HL-60 (cell line): ENCODE data around the gene ADAP2.

Experiments used
- GABPA ChIP-seq: IDR thresholded peaks from 2 replicates; pipeline ENCODE4 v1.6.1; 2012; ENCODE audit warnings: low read depth
- POLR2AphosphoS5 ChIP-seq: IDR thresholded peaks from 2 replicates; pipeline ENCODE4 v1.6.1; 2012; ENCODE audit warnings: low read depth
- SPI1 ChIP-seq: IDR thresholded peaks from 2 replicates; pipeline ENCODE4 v1.6.1; 2012; ENCODE audit warnings: low read depth, mild to moderate bottlenecking, borderline replicate concordance
- TF ChIP-seq, protein P1 (sequence below): IDR thresholded peaks from one replicate; pipeline ENCODE4 v1.5.1; 2011; ENCODE audit warnings: low read length, control low read depth, inconsistent platforms; ENCODE audit not compliant: insufficient read depth
- TF ChIP-seq, protein P2 (sequence below): IDR thresholded peaks from 2 replicates; pipeline ENCODE4 v1.6.1; 2012; ENCODE audit warnings: low read depth; ENCODE audit not compliant: insufficient replicate concordance

DNA sequence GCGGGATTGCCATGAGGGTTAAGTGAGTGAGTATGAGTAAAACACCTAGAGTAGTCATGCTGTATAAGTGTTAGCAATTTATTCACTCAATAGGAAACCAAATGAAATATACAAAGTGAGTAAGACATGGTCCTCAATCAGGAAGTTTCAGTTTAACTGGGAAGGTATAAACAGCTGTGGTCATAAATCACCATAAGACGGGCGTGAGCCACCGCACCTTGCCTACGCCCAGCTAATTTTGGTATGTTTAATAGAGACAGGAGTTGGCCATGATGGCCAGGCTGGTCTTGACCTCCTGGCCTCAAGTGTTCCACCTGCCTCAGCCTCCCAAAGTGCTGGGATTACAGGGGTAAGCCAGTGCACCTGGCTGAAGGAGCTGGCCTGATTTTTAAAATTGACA is 76.1 kb downstream of the ADAP2 start:
- TF ChIP-seq, protein P1, sequence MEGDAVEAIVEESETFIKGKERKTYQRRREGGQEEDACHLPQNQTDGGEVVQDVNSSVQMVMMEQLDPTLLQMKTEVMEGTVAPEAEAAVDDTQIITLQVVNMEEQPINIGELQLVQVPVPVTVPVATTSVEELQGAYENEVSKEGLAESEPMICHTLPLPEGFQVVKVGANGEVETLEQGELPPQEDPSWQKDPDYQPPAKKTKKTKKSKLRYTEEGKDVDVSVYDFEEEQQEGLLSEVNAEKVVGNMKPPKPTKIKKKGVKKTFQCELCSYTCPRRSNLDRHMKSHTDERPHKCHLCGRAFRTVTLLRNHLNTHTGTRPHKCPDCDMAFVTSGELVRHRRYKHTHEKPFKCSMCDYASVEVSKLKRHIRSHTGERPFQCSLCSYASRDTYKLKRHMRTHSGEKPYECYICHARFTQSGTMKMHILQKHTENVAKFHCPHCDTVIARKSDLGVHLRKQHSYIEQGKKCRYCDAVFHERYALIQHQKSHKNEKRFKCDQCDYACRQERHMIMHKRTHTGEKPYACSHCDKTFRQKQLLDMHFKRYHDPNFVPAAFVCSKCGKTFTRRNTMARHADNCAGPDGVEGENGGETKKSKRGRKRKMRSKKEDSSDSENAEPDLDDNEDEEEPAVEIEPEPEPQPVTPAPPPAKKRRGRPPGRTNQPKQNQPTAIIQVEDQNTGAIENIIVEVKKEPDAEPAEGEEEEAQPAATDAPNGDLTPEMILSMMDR = no peak
- TF ChIP-seq GABPA (no peak), POLR2AphosphoS5 (no peak), SPI1 (no peak)
- TF ChIP-seq, protein P2, sequence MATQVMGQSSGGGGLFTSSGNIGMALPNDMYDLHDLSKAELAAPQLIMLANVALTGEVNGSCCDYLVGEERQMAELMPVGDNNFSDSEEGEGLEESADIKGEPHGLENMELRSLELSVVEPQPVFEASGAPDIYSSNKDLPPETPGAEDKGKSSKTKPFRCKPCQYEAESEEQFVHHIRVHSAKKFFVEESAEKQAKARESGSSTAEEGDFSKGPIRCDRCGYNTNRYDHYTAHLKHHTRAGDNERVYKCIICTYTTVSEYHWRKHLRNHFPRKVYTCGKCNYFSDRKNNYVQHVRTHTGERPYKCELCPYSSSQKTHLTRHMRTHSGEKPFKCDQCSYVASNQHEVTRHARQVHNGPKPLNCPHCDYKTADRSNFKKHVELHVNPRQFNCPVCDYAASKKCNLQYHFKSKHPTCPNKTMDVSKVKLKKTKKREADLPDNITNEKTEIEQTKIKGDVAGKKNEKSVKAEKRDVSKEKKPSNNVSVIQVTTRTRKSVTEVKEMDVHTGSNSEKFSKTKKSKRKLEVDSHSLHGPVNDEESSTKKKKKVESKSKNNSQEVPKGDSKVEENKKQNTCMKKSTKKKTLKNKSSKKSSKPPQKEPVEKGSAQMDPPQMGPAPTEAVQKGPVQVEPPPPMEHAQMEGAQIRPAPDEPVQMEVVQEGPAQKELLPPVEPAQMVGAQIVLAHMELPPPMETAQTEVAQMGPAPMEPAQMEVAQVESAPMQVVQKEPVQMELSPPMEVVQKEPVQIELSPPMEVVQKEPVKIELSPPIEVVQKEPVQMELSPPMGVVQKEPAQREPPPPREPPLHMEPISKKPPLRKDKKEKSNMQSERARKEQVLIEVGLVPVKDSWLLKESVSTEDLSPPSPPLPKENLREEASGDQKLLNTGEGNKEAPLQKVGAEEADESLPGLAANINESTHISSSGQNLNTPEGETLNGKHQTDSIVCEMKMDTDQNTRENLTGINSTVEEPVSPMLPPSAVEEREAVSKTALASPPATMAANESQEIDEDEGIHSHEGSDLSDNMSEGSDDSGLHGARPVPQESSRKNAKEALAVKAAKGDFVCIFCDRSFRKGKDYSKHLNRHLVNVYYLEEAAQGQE = no peak
